ENCODE data around the gene PRSS22. TPM values are rescaled to one million over a fixed set of nuclear protein-coding genes. Genes with fewer than 3 reads are reported as not detected.
A peak's percentile ranks its signal among the peaks of the same experiment; 100 is the strongest.

Gene PRSS22
- total and polyA plus RNA-seq, 4 donors = 0.31 to 1.5 TPM; not detected in 2

GRCh38 chr16:2816751-2817339 is 41.1 kb downstream of the PRSS22 start, which contains the start of gene PRSS21:
Gene PRSS21 (plus strand): TSS chr16:2817237. CDS start chr16:2817269, 32 bp downstream.
- no peak for ATAC-seq (ENCODE audit: low FRiP score)
- Histone ChIP-seq H3K36me3 (ENCODE audit: control insufficient read depth in 1 of 2, insufficient read depth in 2 of 2, low read length in 1 of 2) (no peaks in the 10 kb centered on the region), H3K27ac (ENCODE audit: low read depth in 1 of 2, low read length in 2 of 2) (no peak within 1 kb of the TSS), H3K4me1 (ENCODE audit: control insufficient read depth in 1 of 2, insufficient read depth in 2 of 2, low read length in 2 of 2) (no peaks in the 10 kb centered on the region), H3K9me3 (ENCODE audit: control insufficient read depth, low read length) (peaks cover 1% of the 10 kb centered on the region), H3K4me3 (ENCODE audit: low read length in 2 of 2) (no peak within 1 kb of the TSS), H3K27me3 (ENCODE audit: control insufficient read depth in 1 of 2, insufficient read depth in 2 of 2, low read length in 1 of 2) (no peaks in the 10 kb centered on the region)
- intact Hi-C loops (cut with DNase I) = no loop called here
- WGBS, 2 donors = 64 to 65% methylated on average over 25 to 28 of the region's 28 CpGs
- DNase-seq = peak; percentile 49 to 68

- Histone ChIP-seq H3K27me3 (ENCODE audit: control insufficient read depth in 1 of 2, insufficient read depth in 2 of 2, low read length in 1 of 2) (no peaks in the 10 kb centered on the region), H3K4me3 (ENCODE audit: low read length in 2 of 2) (no peak overlapping the region), H3K36me3 (ENCODE audit: control insufficient read depth in 1 of 2, insufficient read depth in 2 of 2, low read length in 1 of 2) (no peaks in the 10 kb centered on the region), H3K9me3 (ENCODE audit: control insufficient read depth, low read length) (peaks cover 1% of the 10 kb centered on the region), H3K27ac (ENCODE audit: low read depth in 1 of 2, low read length in 2 of 2) (no peak overlapping the region), H3K4me1 (ENCODE audit: control insufficient read depth in 1 of 2, insufficient read depth in 2 of 2, low read length in 2 of 2) (no peaks in the 10 kb centered on the region)
- WGBS, 2 donors = 76 to 77% methylated on average over 10 of the region's 10 CpGs
- no peak for ATAC-seq (ENCODE audit: low FRiP score)
- peak; percentile 27 to 39 for DNase-seq
- intact Hi-C loops (cut with DNase I) = no loop called here
Observed at GRCh38 chr16:2815299-2815771, 42.6 kb downstream of the PRSS22 start.

GRCh38 chr16:2814551-2815298 is 43.2 kb downstream of the PRSS22 start:
- no peak overlapping the region for H3K27ac ChIP-seq (ENCODE audit: low read depth in 1 of 2, low read length in 2 of 2)
- DNase-seq (peak; percentile 30 to 63), ATAC-seq (ENCODE audit: low FRiP score) (peak; percentile 54)
- H3K36me3 ChIP-seq (ENCODE audit: control insufficient read depth in 1 of 2, insufficient read depth in 2 of 2, low read length in 1 of 2) = no peaks in the 10 kb centered on the region
- H3K27me3 ChIP-seq (ENCODE audit: control insufficient read depth in 1 of 2, insufficient read depth in 2 of 2, low read length in 1 of 2) = no peaks in the 10 kb centered on the region
- no peaks in the 10 kb centered on the region for H3K4me1 ChIP-seq (ENCODE audit: control insufficient read depth in 1 of 2, insufficient read depth in 2 of 2, low read length in 2 of 2)
- no peak overlapping the region for H3K4me3 ChIP-seq (ENCODE audit: low read length in 2 of 2)
- H3K9me3 ChIP-seq (ENCODE audit: control insufficient read depth, low read length) = peaks cover 1% of the 10 kb centered on the region
- intact Hi-C loops (cut with DNase I) = no loop called here
- WGBS, 2 donors = 78 to 80% methylated on average over 20 of the region's 20 CpGs

- no peaks in the 10 kb centered on the region for H3K36me3 ChIP-seq (ENCODE audit: control insufficient read depth in 1 of 2, insufficient read depth in 2 of 2, low read length in 1 of 2)
- H3K27me3 ChIP-seq (ENCODE audit: control insufficient read depth in 1 of 2, insufficient read depth in 2 of 2, low read length in 1 of 2) = no peaks in the 10 kb centered on the region
- H3K27ac ChIP-seq (ENCODE audit: low read depth in 1 of 2, low read length in 2 of 2) = no peak overlapping the region
- intact Hi-C loops (cut with DNase I) = no loop called here
- H3K4me3 ChIP-seq (ENCODE audit: low read length in 2 of 2) = no peak overlapping the region
- H3K4me1 ChIP-seq (ENCODE audit: control insufficient read depth in 1 of 2, insufficient read depth in 2 of 2, low read length in 2 of 2) = no peaks in the 10 kb centered on the region
- no peak for ATAC-seq (ENCODE audit: low FRiP score)
- peaks cover 1% of the 10 kb centered on the region for H3K9me3 ChIP-seq (ENCODE audit: control insufficient read depth, low read length)
- peak; percentile 30 to 49 for DNase-seq
- 35 to 39% methylated on average over 7 of the region's 7 CpGs for WGBS, 2 donors
Observed at GRCh38 chr16:2813771-2814221, 44.2 kb downstream of the PRSS22 start.

- H3K4me3 ChIP-seq (ENCODE audit: low read length in 2 of 2) = no peak overlapping the region
- H3K4me1 ChIP-seq (ENCODE audit: control insufficient read depth in 1 of 2, insufficient read depth in 2 of 2, low read length in 2 of 2) = no peaks in the 10 kb centered on the region
- WGBS, 2 donors = 42 to 48% methylated on average over 15 of the region's 15 CpGs
- ATAC-seq (ENCODE audit: low FRiP score) = no peak
- no peaks in the 10 kb centered on the region for H3K36me3 ChIP-seq (ENCODE audit: control insufficient read depth in 1 of 2, insufficient read depth in 2 of 2, low read length in 1 of 2)
- intact Hi-C loops (cut with DNase I) = no loop called here
- H3K27ac ChIP-seq (ENCODE audit: low read depth in 1 of 2, low read length in 2 of 2) = no peak overlapping the region
- DNase-seq = peak; percentile 30 to 40
- H3K27me3 ChIP-seq (ENCODE audit: control insufficient read depth in 1 of 2, insufficient read depth in 2 of 2, low read length in 1 of 2) = no peaks in the 10 kb centered on the region
- H3K9me3 ChIP-seq (ENCODE audit: control insufficient read depth, low read length) = no peaks in the 10 kb centered on the region
Observed at GRCh38 chr16:2811703-2812471, 46.1 kb downstream of the PRSS22 start.

GRCh38 chr16:2810651-2811050 is 47.3 kb downstream of the PRSS22 start:
- DNase-seq (peak; percentile 28 to 60), ATAC-seq (ENCODE audit: low FRiP score) (no peak)
- Histone ChIP-seq H3K9me3 (ENCODE audit: control insufficient read depth, low read length) (no peaks in the 10 kb centered on the region), H3K27me3 (ENCODE audit: control insufficient read depth in 1 of 2, insufficient read depth in 2 of 2, low read length in 1 of 2) (no peaks in the 10 kb centered on the region), H3K4me1 (ENCODE audit: control insufficient read depth in 1 of 2, insufficient read depth in 2 of 2, low read length in 2 of 2) (no peaks in the 10 kb centered on the region), H3K4me3 (ENCODE audit: low read length in 2 of 2) (no peak overlapping the region), H3K27ac (ENCODE audit: low read depth in 1 of 2, low read length in 2 of 2) (no peak overlapping the region), H3K36me3 (ENCODE audit: control insufficient read depth in 1 of 2, insufficient read depth in 2 of 2, low read length in 1 of 2) (no peaks in the 10 kb centered on the region)
- intact Hi-C loops (cut with DNase I) = no loop called here
- 81 to 83% methylated on average over 6 of the region's 6 CpGs for WGBS, 2 donors

GRCh38 chr16:2809149-2809760 is 48.7 kb downstream of the PRSS22 start:
- intact Hi-C loops (cut with DNase I) = no loop called here
- Histone ChIP-seq H3K36me3 (ENCODE audit: control insufficient read depth in 1 of 2, insufficient read depth in 2 of 2, low read length in 1 of 2) (no peaks in the 10 kb centered on the region), H3K9me3 (ENCODE audit: control insufficient read depth, low read length) (peaks cover 4% of the 10 kb centered on the region), H3K4me1 (ENCODE audit: control insufficient read depth in 1 of 2, insufficient read depth in 2 of 2, low read length in 2 of 2) (no peaks in the 10 kb centered on the region), H3K4me3 (ENCODE audit: low read length in 2 of 2) (no peak overlapping the region), H3K27me3 (ENCODE audit: control insufficient read depth in 1 of 2, insufficient read depth in 2 of 2, low read length in 1 of 2) (no peaks in the 10 kb centered on the region), H3K27ac (ENCODE audit: low read depth in 1 of 2, low read length in 2 of 2) (no peak overlapping the region)
- DNase-seq = no peak
- no peak for ATAC-seq (ENCODE audit: low FRiP score)
- 75 to 76% methylated on average over 3 of the region's 3 CpGs for WGBS, 2 donors

- 87% methylated on average over 7 of the region's 7 CpGs for WGBS, 2 donors
- intact Hi-C loops (cut with DNase I) = no loop called here
- peaks cover 8% of the 10 kb centered on the region for H3K9me3 ChIP-seq (ENCODE audit: control insufficient read depth, low read length)
- H3K4me3 ChIP-seq (ENCODE audit: low read length in 2 of 2) = no peak overlapping the region
- no peaks in the 10 kb centered on the region for H3K27me3 ChIP-seq (ENCODE audit: control insufficient read depth in 1 of 2, insufficient read depth in 2 of 2, low read length in 1 of 2)
- no peaks in the 10 kb centered on the region for H3K4me1 ChIP-seq (ENCODE audit: control insufficient read depth in 1 of 2, insufficient read depth in 2 of 2, low read length in 2 of 2)
- DNase-seq (peak; percentile 9 to 30), ATAC-seq (ENCODE audit: low FRiP score) (no peak)
- no peaks in the 10 kb centered on the region for H3K36me3 ChIP-seq (ENCODE audit: control insufficient read depth in 1 of 2, insufficient read depth in 2 of 2, low read length in 1 of 2)
- no peak overlapping the region for H3K27ac ChIP-seq (ENCODE audit: low read depth in 1 of 2, low read length in 2 of 2)
Observed at GRCh38 chr16:2808181-2808580, 49.8 kb downstream of the PRSS22 start.

Measured in aorta (tissue), 5 donors.